GM12878 (cell line): ENCODE measurements around the gene NMT1. TPM values are rescaled to one million over a fixed set of nuclear protein-coding genes. Genes with fewer than 3 reads are reported as not detected.

ENCODE experiments used
- ASH2L ChIP-seq: fragments of 300-600, 200-600 bp; sonication (generic); IDR thresholded peaks from 2 replicates; pipeline ENCODE4 v1.6.1; 2017; ENCODE audit warnings: low read depth, mild to moderate bottlenecking, borderline replicate concordance
- ATF7 ChIP-seq: fragments of 450-650 bp; IDR thresholded peaks from 2 replicates; pipeline ENCODE4 v1.6.1; 2016; ENCODE audit warnings: low read depth, mild to moderate bottlenecking
- E4F1 ChIP-seq: fragments of 450-650 bp; IDR thresholded peaks from 2 replicates; pipeline ENCODE4 v1.6.1; 2018; ENCODE audit warnings: borderline replicate concordance, mild to moderate bottlenecking; ENCODE audit not compliant: partially characterized antibody
- MAX ChIP-seq: IDR thresholded peaks from 2 replicates; pipeline ENCODE4 v1.6.1; 2012; ENCODE audit warnings: low read depth, low read length, improper control_type of control experiment
- MTA3 ChIP-seq: IDR thresholded peaks from 2 replicates; pipeline ENCODE4 v1.6.1; 2012; ENCODE audit warnings: low read length, inconsistent platforms, borderline replicate concordance
- MYB ChIP-seq: fragments of 150-350 bp; IDR thresholded peaks from 2 replicates; pipeline ENCODE4 v1.6.1; 2014; ENCODE audit warnings: mild to moderate bottlenecking, low read depth, low read length, borderline replicate concordance
- NKRF ChIP-seq: fragments of 450-650 bp; conservative IDR thresholded peaks from 2 replicates; pipeline ENCODE4 v1.6.1; 2017; ENCODE audit warnings: mild to moderate bottlenecking, moderate library complexity
- PKNOX1 ChIP-seq: fragments of 450-650 bp; IDR thresholded peaks from 2 replicates; pipeline ENCODE4 v1.6.1; 2016; ENCODE audit warnings: mild to moderate bottlenecking
- PRDM15 ChIP-seq: fragments of 450-650 bp; formaldehyde crosslinking; IDR thresholded peaks from 2 replicates; pipeline ENCODE4 v1.4.0; 2020; ENCODE audit warnings: mild to moderate bottlenecking, moderate library complexity
- SKIL ChIP-seq: fragments of 450-650 bp; IDR thresholded peaks from 2 replicates; pipeline ENCODE4 v1.6.1; 2017; ENCODE audit warnings: mild to moderate bottlenecking, low read depth, inconsistent platforms; ENCODE audit not compliant: poor library complexity, severe bottlenecking
- TCF12 ChIP-seq: IDR thresholded peaks from 2 replicates; pipeline ENCODE4 v1.6.1; 2011; ENCODE audit warnings: low read depth, mild to moderate bottlenecking, low read length
- polyA plus RNA-seq, 11 experiments: library from polyadenylated mRNA; depleted of rRNA in 4 of 11; unstranded in 6 of 11; stranded (reverse) in 5 of 11; fragments of >200 nt; fragmentation: Nextera tagmentation in 4 of 11; fragmentation: Illumina TruSeq in 1 of 11; extraction: Ambion mirVana in 4 of 11; extraction: Trizol in 1 of 11; gene quantifications; 1 replicate in 1 of 11; 2 replicates in 10 of 11; pipeline versions ENCODE4 v1.2.1 to v1.2.3, GENCODE V29; 2011 to 2016; ENCODE audit warnings: inconsistent platforms in 2 of 11, missing spikeins in 2 of 11, low read depth in 1 of 11
- total RNA-seq, 4 experiments: library from RNA; depleted of rRNA in 3 of 4; stranded (reverse); fragments of >200 nt in 3 of 4; fragmentation: Illumina TruSeq in 1 of 4; extraction: Trizol in 1 of 4; gene quantifications; 2 replicates each; pipeline versions ENCODE4 v1.2.1 to v1.2.3, GENCODE V29; 2013 to 2021

Gene NMT1
- total and polyA plus RNA-seq, 10 of the 15 experiments (the other 5 are each of a cell fraction or from before 2014, with no cell fraction given): 96.7 to 395 (median 222) TPM

GRCh38 chr17:45147581-45148182 is 86.6 kb downstream of the NMT1 start (continued):
- peak; percentile 86 for TF ChIP-seq PKNOX1
- no peak for TF ChIP-seq PRDM15
- peak; percentile 100 for TF ChIP-seq ATF7
- TF ChIP-seq NKRF: peak; percentile 74; the same call in 1 of the 2 replicates
- peak; percentile 62; the same call in 1 of the 2 replicates for TF ChIP-seq ASH2L
- TF ChIP-seq MYB: no peak
- TF ChIP-seq SKIL: peak; percentile 99
- peak; percentile 91 for TF ChIP-seq E4F1
- TF ChIP-seq MTA3: 0 out of 2 replicates have a peak, but pooled peaks have one; percentile 67
- TF ChIP-seq TCF12: no peak
- no peak for TF ChIP-seq MAX
